ENCODE measurements around the gene HMCN2.

DNA sequence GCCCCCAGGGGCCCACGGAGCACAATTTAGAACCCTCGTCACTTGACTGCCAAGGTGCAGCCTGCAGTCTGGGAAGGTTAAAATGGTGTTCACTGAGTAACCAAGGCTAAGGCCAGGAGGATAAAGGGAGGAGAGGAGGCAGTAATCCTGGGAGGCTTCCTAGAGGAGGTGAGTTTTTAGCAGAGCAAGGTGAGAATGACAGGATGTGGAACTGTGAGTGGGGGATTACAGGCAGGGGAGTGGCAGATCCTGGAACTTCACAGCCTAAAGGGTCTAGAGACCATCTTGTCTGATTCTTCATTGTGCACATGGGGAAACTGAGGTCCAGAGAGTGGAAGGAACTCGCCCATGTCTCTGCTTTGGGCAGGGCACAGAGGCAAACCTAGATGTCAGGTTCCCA, 136.7 kb downstream of the HMCN2 start:
- TF ChIP-seq POLR2A (IDR thresholded peaks at IDR 0.05) (no peak), EP300 (IDR thresholded peaks at IDR 0.05) (no peak)

Measured in upper lobe of left lung (tissue), 4 donors.